GM21825 (cell line): ENCODE measurements around the gene RAB1B.
"Not testable (repeated sequence)": the region's sequence is repeated elsewhere in the genome, so short reads cannot be mapped to it uniquely, and the experiment has no call there.

Experiments used
- ATAC-seq: cut with Tn5 transposase; IDR thresholded peaks from one replicate; pipeline ENCODE4 v1.9.1; 2021; ENCODE audit warnings: mild to moderate bottlenecking, moderate library complexity; ENCODE audit not compliant: unreplicated experiment

The RAB1B gene

GRCh38 chr11:66266378-66267038, 1.9 kb upstream of the RAB1B start:
- ATAC-seq, result no peak

GRCh38 chr11:66267039-66267378, 1.4 kb upstream of the RAB1B start:
- ATAC-seq, result no peak

GRCh38 chr11:66267379-66268243, 828 bp upstream of the RAB1B start:
- ATAC-seq, result peak; percentile 43

GRCh38 chr11:66268952-66269905, 790 bp downstream of the RAB1B start:
- no peak for ATAC-seq

GRCh38 chr11:66271816-66272215, 3.4 kb downstream of the RAB1B start:
- ATAC-seq, result no peak

- ATAC-seq, result no peak
Measured at GRCh38 chr11:66272596-66272995, 4.2 kb downstream of the RAB1B start.

- no peak for ATAC-seq
Measured at GRCh38 chr11:66274219-66274618, 5.8 kb downstream of the RAB1B start.

GRCh38 chr11:66275396-66275795, 7.0 kb downstream of the RAB1B start:
- no peak for ATAC-seq

- ATAC-seq, result no peak
Measured at GRCh38 chr11:66275984-66276612, 7.7 kb downstream of the RAB1B start.

GRCh38 chr11:66276619-66277018, 8.2 kb downstream of the RAB1B start:
- not testable (repeated sequence) for ATAC-seq

- ATAC-seq, result not testable (repeated sequence)
Measured at GRCh38 chr11:66277064-66277463, 8.6 kb downstream of the RAB1B start.

- ATAC-seq, result no peak
Measured at GRCh38 chr11:66277471-66278362, 9.3 kb downstream of the RAB1B start, which contains the start of gene CNIH2. Gene CNIH2 (plus strand): TSS chr11:66278175. CDS start chr11:66278457, 282 bp downstream.

- ATAC-seq, result no peak
Measured at GRCh38 chr11:66278363-66279091, 10.1 kb downstream of the RAB1B start.

- no peak for ATAC-seq
Measured at GRCh38 chr11:66279092-66279734, 10.8 kb downstream of the RAB1B start.

GRCh38 chr11:66280428-66280827, 12.0 kb downstream of the RAB1B start:
- no peak for ATAC-seq

- no peak for ATAC-seq
Measured at GRCh38 chr11:66281001-66281400, 12.6 kb downstream of the RAB1B start.

- ATAC-seq, result no peak
Measured at GRCh38 chr11:66281776-66282467, 13.5 kb downstream of the RAB1B start.
